NCI-H510A (cell line): ENCODE measurements around the gene TESK1.

ENCODE experiments used
- DNase-seq: peaks from one replicate; lab custom pipeline; 2025; lab: John Stamatoyannopoulos, UW

The TESK1 gene

DNA sequence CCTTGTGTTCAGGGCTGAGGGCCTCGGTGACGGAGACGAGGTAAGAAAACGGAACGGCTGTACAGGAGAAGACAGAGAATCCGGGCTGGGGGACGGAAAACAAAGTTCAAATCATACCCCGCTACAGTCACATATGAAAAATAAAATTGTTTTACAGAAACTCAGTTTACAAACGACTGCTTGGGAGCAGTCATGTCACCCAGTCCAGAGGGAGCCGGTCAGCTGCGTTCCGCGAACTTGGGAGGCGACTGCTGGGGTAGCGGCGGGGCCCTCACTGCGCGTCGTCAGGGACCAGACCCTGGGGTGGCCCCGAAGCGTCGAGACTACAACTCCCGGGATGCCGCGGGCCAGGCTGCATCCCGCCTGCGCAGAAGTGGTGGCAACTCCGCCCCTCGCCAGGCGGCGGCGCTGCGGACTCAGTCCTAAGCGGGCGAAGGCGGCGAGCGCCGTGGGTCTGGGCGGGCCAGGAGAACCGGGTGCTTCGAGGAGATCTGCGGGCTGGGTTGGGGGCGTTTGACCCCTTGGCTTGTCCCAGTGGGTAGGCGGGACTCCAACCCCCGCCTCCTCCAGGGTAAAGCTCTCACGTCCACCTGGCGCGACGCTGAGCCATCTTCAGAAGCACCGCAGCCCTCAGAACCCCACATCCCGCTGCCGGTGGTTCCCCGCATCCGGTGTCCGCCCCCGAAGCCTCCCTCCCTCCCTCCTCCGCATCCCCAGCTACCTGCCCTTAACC is 41.6 kb downstream of the TESK1 start:
- peak; percentile 66 for DNase-seq

DNA sequence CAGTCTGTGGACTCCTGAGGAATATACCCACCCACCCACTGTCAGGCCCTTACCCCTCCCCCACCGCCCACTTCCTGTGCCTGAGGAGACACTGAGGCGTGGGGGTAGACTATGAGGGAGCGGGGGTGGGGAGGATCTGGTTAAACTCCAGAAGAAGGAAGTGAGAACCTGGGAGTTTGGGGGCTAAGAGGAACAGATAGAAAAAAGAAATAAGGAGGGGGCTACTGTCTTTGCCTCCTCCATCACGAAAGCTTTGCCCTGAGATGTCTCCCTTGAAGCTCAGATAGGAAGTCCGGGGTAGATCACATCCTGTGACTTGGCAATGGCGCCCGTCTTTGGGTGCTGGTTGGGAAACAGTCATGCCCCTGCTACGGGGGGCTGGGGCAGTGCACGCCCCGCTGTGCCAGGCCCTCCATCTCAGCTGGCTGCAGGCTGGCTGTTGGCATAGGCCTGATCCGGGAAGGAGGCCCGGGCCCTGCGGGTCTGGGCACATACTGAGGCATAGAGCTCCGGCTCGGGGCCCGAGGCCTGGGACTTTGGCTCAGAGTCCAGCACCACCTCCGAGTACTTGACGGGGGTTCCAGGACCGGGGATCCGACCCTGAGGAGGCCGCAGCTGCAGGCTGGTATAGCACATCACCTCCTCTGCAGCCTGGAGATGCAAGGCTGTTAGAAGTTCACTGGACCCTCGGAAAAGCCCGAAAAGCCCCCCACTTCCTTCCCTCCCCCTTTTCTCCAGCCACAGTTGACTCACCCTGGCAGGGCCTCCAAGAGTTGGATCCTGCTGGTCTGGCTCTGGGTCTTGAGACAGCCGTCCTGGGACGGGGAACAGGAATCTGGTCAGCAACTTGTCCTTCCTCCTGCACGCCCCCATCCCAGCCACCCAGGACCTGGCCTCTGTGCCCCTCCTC is 44.6 kb downstream of the TESK1 start:
- no peak for DNase-seq

DNA sequence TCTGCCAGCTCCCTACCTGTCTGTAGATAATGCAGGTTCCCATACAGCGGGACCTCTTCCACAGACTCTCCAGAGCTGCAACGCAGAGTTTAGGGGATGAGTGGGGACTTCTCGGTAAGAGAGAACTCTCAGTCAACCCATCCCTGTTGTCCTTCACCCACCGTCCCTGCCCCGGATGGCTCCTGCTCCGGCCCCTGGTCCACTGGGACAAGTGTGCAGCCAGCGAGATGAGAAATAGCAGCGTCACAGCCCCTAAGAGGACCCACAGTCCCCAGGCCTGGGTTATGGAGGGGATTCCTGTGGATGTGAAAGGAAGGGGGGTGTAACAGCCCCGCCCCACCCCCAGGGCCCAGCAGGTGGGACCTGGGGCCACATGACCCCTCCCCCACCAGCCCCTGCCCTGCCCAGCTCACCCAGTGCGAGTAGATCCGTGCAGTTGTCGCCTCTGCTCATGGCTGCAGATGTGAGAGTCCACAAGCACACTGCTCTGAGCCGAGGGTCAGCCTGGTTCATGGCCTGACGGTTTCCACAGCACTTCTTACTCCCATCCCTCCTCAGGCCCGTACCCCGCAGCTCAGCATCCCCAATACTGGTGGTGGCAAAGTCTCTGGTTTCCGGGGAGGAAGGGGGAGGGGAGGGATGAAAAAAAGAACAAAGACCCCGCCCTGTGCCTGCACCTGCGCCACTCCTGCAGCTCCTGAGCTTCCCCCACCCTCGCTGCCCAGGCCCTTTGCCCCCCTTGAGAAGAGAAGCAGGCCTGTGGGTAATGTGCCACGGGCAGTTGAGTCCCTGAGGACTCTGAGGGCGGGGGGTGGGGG is 45.5 kb downstream of the TESK1 start, which contains the start of gene SIT1:
TSS of gene SIT1 (minus strand) at position 591 of the 818 bp plus-strand sequence. CDS start at position 513, 78 bp downstream.
- DNase-seq: no peak

DNA sequence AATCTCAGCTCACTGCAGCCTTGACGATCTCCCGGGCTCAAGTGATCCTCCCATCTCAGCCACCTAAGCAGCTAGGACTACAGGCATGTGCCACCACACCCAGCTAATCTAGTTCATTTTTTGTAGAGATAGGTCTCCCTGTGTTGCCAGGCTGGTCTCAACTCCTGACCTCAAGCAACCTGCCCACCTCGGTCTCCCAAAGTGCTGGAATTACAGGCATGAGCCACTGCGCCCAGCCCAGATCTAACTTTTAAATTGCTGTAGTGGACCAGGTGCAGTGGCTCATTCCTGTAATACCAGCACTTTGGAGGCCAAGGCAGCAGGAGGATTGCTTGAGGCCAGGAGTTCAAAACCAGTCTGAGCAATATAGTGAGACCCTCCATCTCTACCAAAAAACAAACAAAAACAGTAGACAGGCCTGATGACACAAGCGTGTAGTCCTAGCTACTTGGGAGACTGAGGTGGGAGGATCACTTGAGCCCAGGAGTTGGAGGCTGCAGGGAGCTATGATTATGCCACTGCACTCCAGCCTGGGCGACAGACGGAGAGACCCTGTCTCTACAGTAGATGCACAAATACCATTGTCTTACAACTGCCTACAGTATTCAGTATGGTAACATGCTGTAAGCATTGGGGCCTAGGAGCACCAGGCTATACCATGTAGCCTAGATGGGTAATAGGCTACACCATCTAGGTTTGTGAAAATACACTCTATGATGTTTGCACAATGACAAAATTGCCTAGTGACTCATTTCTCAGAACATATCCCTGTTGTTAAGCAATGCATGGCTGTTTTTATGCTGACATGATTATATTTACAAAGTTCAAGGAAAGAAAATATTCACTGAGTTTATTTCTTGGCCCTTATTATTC is 47.1 kb downstream of the TESK1 start:
- no peak for DNase-seq

DNA sequence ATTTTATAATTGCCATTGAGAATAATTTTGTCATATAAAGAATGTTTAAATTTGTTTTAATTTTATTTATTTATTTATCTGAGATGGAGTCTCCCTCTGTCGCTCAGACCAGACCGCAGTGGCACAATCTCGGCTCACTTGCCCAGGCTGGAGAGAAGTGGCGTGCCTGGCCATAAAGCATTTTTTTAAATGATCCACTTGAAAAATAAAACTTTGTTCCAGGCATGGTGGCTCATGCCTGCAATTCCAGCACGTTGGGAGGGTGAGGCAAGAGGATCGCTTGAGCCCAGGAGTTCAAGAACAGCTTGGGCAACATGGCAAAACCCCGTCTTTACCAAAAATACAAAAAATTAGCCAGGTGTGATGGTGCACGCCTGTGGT is 47.8 kb downstream of the TESK1 start:
- no peak for DNase-seq

DNA sequence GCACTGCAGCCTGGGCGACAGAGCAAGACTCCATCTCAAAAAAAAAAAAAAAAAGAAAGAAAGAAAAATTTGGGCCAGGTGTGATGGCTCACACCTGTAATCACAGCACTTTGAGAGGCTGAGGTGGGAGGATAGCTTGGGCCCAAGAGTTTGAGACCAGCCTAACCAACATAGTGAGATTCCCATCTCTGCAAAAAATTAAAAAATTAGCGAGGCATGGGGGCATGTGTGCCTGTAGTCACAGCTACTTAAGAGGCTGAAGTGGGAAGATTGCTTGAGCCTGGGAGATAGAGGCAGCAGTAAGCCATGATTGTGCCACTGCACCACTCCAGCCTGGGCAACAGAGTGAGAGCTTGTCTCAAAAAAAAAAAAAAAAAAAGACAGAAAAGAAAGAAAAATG is 48.5 kb downstream of the TESK1 start:
- DNase-seq: no peak

DNA sequence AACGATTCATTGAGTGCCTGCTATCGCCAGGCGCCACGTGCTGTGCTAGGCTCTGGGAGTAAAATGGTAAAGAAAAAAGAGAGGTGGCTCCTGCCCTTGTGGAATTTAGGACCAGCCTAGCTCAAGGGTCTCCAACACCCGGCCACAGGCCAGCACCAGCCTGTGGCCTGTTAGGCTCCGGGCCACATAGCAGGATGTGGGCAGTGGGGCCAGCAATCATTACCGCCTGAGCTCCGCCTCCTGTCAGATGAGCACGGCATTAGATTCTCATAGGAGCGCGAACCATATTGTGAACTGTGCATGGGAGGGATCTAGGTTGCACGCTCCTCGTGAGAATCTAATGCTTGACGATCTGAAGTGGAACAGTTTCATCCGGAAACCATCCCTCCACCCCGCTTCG is 51.3 kb downstream of the TESK1 start:
- DNase-seq: no peak

DNA sequence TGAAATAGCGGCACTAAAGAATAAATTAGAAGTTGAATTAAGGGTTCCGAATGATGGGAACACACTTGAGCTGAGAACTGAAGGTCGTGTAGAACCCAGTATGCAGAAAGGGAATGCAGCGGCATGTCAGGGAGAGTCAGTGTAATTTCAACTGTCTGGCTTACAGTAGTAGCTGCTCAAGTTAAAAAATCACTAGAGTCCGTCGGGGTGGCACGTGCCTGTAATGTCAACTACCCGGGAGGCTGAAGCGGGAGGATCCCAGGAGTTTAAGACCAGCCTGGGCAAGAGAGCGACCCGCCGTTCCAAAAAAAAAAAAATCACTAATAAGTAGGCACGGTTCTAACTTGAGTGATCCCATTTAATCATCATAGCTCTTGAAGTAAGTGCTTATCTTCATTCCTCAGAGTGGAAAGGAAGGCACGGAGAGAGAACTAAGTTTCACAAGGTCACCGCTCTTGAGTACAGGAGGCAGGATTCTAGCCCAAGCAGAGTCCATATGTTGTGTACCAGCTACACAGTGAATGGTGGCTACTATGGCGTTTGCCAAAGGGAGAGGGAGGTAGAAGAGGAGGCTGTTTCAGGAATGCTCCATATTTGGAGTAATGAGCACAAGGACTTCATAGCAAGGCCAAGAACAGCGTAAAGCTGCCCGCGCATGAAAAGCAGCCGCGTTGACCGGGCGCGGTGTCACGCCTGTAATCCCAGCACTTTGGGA is 51.9 kb downstream of the TESK1 start:
- DNase-seq: no peak

DNA sequence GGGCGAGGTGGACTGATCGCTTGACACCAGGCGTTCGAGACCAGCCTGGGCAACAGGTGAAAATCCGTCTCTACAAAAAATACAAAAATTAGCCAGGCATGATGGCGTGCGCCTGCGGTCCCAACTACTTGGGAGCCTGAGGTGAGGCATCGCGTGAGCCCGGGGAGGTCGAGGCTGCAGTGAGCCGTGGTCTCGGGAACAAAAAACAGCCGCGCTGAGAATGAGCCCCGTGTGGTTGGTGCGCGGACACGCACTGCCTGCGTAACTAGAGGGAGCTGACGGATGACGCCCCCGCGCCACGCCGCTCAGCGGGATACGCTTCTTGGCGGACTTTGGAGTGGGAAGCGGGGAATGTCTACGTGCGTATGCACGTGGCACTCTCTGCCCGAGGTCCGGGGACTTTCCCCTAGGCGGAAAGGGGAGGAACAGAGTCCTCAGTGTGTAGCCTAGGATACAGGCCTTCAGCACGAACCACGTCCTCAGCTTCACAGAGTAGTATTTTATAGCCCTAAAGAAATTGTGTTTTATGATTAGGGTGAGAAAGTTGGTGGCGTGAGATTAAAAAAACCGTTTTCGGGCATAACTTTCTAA is 52.6 kb downstream of the TESK1 start, which contains the start of gene RMRP:
TSS of gene RMRP (minus strand) at position 474 of the 591 bp plus-strand sequence.
- peak; percentile 92 for DNase-seq

DNA sequence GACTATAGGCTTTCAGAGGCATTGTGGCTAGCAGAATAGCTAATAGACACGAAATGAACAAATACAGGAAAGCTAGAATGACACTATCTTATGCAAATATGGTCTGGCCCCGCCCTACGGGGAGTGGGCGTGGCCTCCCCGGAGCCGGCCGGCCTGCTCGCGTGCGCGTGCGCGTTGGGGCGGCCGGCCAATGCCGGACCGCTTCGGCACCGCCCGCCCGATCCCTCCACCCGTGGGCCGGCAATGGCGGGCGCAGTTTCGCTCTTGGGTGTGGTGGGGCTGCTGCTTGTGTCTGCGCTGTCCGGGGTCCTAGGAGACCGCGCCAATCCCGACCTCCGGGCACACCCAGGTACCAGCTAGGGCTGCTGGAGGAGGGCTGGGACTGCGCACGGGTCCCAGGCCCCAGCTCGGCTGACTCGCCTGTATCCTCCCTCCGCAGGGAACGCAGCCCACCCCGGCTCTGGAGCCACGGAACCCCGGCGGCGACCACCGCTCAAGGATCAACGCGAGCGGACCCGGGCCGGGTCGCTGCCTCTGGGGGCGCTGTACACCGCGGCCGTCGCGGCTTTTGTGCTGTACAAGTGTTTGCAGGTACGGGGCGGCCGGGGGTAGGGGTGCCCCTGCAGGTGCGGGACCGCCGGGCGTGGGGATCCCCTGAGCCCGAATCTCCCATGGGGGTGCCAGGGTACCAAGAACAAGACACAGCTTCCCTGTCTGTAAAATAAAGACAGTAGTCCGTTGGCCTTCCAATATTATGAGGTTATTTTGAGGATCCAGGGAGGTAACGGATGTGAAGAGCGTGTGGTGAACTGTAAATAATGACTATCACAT is 53.3 kb downstream of the TESK1 start, which contains the start of gene CCDC107:
TSS of gene CCDC107 (plus strand) at position 156 of the 831 bp plus-strand sequence. CDS start at position 244, 88 bp downstream.
- peak; percentile 17 for DNase-seq

DNA sequence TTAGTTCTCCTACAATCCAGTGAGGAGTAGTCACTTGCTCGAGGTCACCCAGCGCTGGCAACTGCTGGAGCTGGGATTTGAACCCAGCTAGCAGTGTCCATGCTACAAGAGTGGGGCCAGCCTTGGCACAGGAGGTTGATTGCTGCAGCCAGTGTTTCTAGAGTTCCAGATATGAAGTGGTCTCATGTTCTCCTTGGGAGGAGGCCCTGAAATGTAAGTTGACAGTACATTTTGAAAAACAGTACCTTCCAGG is 53.8 kb downstream of the TESK1 start:
- DNase-seq: no peak

DNA sequence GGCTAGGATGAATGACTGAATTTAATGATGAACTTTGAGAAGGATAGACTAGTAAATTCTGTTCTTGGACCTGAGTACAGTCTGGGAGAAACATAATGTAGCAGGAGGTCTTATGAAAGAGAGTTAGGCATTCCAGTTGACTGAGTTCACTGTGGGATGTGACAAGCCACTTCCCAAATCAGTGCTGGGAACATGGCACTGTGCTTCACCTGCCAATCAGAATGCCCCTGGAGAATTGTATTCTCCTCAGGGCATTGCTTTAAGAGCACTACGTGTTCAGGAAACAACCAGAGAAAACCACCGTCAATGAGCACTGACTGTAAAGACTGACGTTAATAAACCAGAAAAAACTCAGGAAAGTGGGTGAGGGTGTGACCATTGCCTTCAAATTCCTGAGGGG is 54.3 kb downstream of the TESK1 start:
- no peak for DNase-seq
